Cardiac fibroblast (primary cell): ENCODE data around the gene AMT.

Experiments used
- DNase-seq, 2 donors: peaks; one replicate each; pipeline versions ENCODE4 v3.0.0 to v3.0.0-alpha.2; 2010; ENCODE audit warnings: low read depth in 2 of 2
- H3K4me3 ChIP-seq, 2 donors: replicated peaks in 1 of 2; 1 replicate in 1 of 2; 2 replicates in 1 of 2; pipeline ENCODE4 v1.5.1; 2011; ENCODE audit warnings: low read depth in 2 of 2, low read length in 2 of 2, mild to moderate bottlenecking in 2 of 2, moderate library complexity in 1 of 2
- TF ChIP-seq, protein P1 (sequence below): IDR thresholded peaks from one replicate; pipeline ENCODE4 v1.5.1; 2011; ENCODE audit warnings: low read depth, mild to moderate bottlenecking, low read length, inconsistent platforms

Gene AMT

GRCh38 chr3:49412632-49413337, 9.5 kb downstream of the AMT start:
- TF ChIP-seq, protein P1, sequence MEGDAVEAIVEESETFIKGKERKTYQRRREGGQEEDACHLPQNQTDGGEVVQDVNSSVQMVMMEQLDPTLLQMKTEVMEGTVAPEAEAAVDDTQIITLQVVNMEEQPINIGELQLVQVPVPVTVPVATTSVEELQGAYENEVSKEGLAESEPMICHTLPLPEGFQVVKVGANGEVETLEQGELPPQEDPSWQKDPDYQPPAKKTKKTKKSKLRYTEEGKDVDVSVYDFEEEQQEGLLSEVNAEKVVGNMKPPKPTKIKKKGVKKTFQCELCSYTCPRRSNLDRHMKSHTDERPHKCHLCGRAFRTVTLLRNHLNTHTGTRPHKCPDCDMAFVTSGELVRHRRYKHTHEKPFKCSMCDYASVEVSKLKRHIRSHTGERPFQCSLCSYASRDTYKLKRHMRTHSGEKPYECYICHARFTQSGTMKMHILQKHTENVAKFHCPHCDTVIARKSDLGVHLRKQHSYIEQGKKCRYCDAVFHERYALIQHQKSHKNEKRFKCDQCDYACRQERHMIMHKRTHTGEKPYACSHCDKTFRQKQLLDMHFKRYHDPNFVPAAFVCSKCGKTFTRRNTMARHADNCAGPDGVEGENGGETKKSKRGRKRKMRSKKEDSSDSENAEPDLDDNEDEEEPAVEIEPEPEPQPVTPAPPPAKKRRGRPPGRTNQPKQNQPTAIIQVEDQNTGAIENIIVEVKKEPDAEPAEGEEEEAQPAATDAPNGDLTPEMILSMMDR = no peak
- H3K4me3 ChIP-seq = peak overlapping the region; percentile 87 to 95
- no peak for DNase-seq

- TF ChIP-seq, protein P1 = no peak
- H3K4me3 ChIP-seq = peak within 1 kb of the TSS; percentile 87 to 95
- peak; percentile 100 for DNase-seq
Measured at GRCh38 chr3:49411968-49412631, 10.2 kb downstream of the AMT start, which contains the start of the genes RHOA and TCTA. Gene RHOA, minus strand, starts transcription at chr3:49411976. Its CDS starts 36,387 bp downstream, at chr3:49375589. Gene TCTA, plus strand, starts transcription at chr3:49412423. Its CDS starts 4 bp downstream, at chr3:49412427.

DNA sequence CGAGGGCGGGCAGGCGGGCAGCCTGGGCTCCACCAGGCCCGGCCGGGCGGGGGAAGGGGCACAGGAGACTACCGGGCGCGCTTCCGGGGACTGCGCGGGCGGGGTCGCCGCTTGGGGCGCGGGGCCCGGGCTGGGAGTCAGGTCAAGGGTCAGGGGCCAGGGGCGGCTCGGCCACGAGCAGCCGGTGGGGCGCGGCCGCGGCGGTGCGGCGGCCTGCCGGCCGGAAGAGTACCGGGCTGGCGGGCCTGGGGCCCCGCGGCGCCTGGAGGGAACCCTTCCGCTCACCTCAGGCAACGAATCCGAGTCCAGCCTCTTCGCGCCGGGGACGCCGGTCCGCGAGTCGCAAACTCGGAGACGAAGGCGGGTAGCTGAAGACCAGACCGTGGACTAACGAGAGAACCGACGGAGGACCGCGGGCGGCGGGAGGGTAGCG, 10.7 kb downstream of the AMT start:
- peak in 1 of 2 donors; percentile 26 for DNase-seq
- peak overlapping the region; percentile 76 to 95 for H3K4me3 ChIP-seq
- TF ChIP-seq, protein P1 = no peak

- TF ChIP-seq, protein P1 = no peak
- H3K4me3 ChIP-seq = peak overlapping the region; percentile 76 to 95
- no peak for DNase-seq
Measured at GRCh38 chr3:49410846-49411534, 11.3 kb downstream of the AMT start.

- TF ChIP-seq, protein P1 = no peak
Measured at GRCh38 chr3:49410066-49410845, 12.0 kb downstream of the AMT start.

More at GRCh38 chr3:49410066-49410845, 12.0 kb downstream of the AMT start:
- DNase-seq = no peak
- peak overlapping the region; percentile 76 to 95 for H3K4me3 ChIP-seq
